Stimulated activated CD8-positive, alpha-beta memory T cell treated with anti-CD3 and anti-CD28 coated beads, Interleukin-12 subunit alpha, Interleukin-12 subunit beta, amount 100 ng/mL, for 24 hours (primary cell): Measurements from ENCODE around the gene SLC39A11.

ENCODE experiments used
- DNase-seq: peaks from one replicate; pipeline ENCODE4 v3.0.0-alpha.2; 2020; ENCODE audit errors: extremely low read depth

Gene SLC39A11

DNA sequence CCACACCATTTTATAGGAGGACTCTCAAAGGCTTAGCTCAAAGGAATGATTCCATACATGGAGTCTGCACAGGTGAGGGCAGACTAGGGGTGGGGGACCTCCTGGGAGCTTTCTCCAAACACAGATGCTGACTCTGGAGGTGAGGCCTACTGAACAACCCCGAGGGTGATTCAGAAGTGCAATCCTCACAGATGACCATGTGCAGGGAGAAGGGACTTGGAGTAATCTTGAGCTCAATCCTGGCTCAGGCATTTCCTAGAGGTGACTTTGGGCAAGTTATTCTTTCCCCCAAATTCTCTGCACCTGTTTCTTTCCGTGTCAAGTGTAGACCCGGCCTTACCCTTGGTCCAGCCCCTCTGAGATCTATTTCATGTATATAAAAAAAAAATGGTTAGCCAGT is 401.5 kb downstream of the SLC39A11 start:
- no peak for DNase-seq

DNA sequence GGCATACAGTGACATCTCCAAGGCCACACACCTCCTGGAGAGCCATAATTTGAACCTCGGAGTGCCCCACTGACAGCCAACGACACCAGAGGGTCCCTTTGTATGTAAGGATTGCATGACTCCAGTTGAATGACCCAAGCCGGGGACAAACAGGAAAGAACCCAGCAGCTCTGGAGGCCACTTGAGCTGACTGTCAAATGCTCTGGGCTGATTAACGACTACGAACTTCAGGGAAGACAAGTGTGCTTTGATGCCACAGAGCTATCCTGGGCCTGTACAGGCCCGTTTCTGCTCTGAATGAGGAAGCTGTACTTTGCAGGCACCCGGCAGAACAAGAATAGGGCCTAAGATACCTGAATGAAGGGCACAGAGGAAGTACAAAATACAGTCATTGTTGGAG is 404.6 kb downstream of the SLC39A11 start:
- DNase-seq = no peak

DNA sequence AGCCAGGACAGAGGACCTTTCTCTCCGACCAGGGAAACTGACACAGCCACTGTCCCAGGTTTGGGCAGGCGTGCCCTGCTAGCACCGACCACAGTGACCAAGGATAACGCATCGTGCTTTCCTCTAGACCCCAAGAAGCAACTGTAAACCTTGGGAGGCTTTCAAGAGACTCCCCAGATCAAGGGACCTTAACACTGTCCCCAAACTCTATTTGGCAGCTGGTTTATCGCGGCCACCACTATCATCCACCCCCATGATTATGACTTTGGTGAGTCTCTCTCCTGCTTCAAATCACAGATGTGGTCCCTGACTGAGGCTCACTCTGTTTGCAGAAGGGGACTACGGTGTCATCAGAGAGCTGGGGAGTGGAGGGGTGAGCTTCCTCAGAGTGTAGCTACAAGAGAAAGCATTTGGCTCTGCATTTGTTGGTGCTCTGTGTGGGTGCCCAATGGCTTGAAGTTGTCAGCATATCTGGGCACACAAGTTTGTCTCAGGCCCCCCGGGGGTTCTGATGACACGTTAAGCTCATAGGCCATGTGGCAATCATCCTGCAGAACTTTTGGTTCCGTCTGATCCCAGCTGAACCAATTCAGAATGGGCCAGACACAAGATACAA is 408.0 kb downstream of the SLC39A11 start:
- DNase-seq = no peak

GRCh38 chr17:72683506-72684404 is 408.7 kb downstream of the SLC39A11 start:
- DNase-seq = no peak

DNA sequence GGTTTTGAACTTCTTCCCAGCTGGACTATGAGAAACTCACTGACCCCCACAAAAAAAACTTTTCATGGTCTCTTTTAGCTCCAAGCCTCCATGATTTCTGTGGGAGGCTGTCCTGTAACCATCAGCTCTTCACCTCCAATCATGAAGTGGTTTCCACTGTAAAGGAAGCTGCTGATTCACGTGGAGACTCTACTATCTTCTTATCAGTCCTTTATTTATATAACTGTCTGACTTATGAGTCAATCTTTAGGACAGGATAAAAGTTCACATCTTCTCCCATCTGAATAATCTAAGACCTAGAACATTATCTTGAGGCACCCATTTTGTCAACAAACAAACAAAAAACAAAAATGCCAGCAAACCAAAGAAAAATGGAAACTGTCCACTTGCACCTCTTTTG is 409.9 kb downstream of the SLC39A11 start:
- no peak for DNase-seq

- DNase-seq = no peak
Observed at GRCh38 chr17:72681844-72682243, 410.6 kb downstream of the SLC39A11 start.

DNA sequence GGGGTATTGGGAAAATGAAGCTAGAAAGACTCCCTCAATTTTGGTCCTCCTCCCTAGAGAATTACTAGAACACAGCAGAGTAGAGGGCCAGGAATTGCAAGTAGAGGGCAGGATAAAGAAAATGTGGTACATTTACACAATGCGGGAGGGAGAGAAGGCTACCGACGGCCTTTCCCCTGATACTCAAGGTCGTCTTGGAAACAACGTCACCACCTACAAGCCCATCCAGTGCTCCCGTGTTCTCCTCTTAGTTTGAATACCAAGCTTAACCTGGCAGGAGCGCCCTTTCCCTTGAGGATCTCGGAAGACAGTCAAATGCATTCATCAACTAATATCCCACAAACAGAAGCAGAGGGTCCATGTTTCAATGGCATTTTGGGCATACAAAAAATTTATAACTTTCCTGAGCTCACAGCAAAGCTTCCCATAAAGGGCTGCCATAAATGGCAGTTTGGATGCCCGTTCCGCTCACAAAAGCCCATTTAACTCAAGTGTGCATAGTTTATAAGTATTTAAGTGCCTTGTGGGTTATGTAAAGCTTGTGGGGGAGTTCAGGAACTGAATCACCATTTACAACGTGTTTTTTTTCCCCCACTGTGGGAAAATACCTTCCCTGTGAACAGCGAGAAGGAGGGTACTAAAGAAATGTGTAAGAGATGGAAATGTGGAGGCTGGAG is 414.6 kb downstream of the SLC39A11 start:
- DNase-seq = no peak

DNA sequence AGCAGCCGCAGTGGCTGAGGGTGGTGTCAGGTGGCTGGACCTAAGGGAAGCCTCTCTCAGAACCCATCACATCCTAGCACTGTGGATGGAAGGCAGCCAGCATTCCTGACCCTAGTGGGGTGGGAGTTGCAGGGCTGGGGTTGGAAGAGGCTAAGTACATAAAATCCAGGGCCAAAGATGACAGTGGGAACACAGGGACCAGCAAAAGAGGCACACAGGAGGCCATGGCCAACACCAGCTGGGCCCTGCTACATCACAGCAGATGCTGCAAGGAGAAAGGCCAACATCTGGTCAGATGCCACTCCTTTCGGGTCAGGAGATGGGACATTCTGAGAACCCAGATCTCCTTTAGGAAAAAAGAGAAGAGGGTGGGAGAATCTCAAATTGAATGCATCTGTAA is 415.4 kb downstream of the SLC39A11 start:
- no peak for DNase-seq

GRCh38 chr17:72672729-72673128 is 419.8 kb downstream of the SLC39A11 start:
- DNase-seq = no peak

GRCh38 chr17:72671016-72671415 is 421.5 kb downstream of the SLC39A11 start:
- no peak for DNase-seq

DNA sequence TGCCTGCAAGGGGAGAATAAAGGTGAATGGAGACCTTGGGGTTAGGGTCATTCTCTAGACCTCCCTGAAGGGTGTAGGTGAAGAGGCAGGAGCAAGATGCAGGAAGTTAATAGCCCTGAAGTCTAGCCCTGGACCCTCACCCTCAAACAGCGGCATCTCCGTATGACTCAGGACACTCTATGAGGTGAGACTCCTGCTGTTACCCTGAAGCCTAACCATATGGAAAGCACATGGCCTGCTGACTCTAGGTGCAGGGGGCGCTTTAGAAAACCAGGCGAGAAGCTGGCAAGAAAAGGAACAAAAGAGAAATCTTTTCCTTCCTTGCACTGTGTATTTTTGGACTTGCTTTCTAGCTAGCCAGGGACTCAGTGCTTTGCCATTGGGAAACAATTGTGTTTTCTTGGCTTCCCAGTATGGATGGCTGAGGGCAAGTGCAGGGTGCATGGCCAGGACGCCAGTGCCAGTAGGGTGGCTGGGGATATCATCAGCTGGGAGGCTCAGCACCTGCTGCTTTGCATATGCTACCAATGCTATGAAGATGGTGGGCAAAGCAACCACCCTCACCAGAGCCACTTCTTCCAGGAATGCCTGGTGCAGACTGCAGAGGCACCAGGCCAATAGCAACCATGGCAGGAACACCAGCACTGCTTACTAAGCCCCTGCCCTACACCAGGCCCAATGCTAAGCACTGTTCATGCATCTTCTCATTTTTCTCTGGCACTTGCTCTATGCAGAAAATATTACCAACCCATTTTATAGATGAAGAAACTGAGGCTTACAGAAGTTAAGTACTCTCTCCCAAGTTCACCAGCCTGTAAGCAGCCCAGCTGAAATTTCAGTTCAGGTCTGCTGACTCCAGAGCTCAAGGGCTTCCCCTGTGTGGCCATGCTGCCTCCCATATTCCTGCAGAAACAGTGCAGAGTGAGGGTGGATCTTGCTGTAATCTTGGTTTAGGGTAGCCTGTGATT is 425.1 kb downstream of the SLC39A11 start:
- DNase-seq = no peak

- DNase-seq = no peak
Observed at GRCh38 chr17:72665852-72666851, 426.3 kb downstream of the SLC39A11 start.

DNA sequence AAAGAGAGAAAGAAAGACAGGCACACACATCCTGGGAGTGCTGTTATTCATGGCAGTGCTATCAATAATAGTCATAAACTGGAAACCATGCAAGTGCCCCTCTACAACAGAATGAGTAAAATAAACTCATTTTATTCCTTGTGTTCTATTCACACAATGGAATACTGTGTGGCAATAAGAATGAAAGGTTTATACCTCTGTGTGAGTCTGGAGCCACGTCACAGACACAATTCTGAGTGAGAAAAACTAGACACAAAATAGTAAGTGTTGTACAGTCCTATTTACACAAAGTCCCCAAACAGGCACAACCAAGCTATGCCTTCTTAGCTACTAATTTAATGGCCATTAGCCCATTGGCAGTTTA is 429.7 kb downstream of the SLC39A11 start:
- DNase-seq = no peak

GRCh38 chr17:72661945-72662826 is 430.3 kb downstream of the SLC39A11 start:
- no peak for DNase-seq

DNA sequence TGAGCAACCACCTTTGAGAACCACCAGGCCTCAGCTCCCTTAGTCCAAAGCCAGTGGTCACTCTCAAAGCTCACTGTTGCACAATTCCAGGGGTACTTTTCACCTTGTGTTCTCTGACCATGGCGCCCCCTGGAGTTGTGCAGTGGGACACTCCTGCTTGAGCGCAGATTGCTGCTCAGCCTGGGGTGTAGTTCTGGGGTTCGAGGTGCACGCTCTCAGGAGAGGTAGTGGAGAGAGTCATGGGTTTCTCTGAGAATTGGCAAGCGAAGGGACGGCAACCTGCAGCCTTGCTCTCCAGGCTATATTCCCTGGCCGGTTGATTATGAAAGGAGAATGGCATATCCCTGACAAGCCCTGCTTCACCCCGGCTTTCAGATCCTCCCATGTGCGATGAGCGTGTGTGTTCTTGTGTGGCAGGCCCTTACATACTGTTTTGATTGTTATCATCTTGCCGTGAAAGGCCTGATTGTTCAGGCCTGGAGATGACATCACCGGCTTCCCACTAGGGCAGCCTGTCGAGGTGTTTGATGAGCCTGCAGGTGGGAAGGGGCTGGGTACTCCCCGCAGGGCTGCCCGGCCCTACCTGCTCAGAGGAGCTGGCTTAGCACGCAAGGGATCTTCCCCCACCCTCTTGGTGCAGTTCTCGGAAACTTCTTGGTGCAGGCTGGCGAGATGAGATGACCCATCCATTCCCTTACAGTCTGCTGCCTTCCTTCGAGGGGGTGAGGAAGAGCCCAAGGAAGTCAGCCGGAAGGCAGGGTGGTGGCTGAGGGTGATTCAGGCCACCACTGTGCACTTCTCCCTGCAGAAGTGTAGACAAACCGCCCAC is 431.2 kb downstream of the SLC39A11 start:
- no peak for DNase-seq

- DNase-seq = no peak
Observed at GRCh38 chr17:72660274-72661115, 432.0 kb downstream of the SLC39A11 start.

DNA sequence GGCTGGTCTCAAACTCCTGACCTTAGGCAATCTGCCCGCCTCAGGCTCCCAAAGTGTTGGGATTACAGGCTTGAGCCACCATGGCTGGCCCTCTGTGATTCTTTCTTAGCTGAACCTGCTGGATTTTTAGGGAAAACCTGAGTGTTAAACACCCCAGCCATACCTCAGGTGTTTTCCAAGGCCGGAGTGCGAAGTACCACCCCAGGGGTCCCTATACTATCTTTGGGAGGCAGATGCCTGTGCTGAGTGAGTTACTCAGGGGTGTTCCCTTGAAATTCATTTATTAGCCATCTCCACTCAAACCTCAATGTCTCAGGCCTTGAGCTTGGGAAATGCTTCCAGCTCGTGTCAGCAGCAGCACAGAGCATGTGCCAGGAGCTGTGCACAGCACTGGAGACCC is 432.7 kb downstream of the SLC39A11 start:
- DNase-seq = no peak

- no peak for DNase-seq
Observed at GRCh38 chr17:72658675-72659074, 433.8 kb downstream of the SLC39A11 start.
